Right lung (tissue), 5 donors: Measurements from ENCODE around the gene CA4. TPM values are rescaled to one million over a fixed set of nuclear protein-coding genes. Genes with fewer than 3 reads are reported as not detected.

Experiments used
- DNase-seq, 2 donors: peaks; one replicate each; pipeline ENCODE4 v3.0.0-alpha.2; 2013
- polyA plus RNA-seq, 5 donors: library from polyadenylated mRNA; unstranded; fragments of 120-200 nt; gene quantifications; one replicate each; pipeline versions ENCODE4 v1.2.1 to v1.2.3, GENCODE V29; 2013; ENCODE audit warnings: inconsistent platforms in 1 of 5, low replicate concordance in 1 of 5; ENCODE audit not compliant: insufficient read length in 5 of 5, insufficient read depth in 1 of 5

CA4 gene
- polyA plus RNA-seq, 5 donors, result 42.5 to 60.9 (median 46.9) TPM

DNA sequence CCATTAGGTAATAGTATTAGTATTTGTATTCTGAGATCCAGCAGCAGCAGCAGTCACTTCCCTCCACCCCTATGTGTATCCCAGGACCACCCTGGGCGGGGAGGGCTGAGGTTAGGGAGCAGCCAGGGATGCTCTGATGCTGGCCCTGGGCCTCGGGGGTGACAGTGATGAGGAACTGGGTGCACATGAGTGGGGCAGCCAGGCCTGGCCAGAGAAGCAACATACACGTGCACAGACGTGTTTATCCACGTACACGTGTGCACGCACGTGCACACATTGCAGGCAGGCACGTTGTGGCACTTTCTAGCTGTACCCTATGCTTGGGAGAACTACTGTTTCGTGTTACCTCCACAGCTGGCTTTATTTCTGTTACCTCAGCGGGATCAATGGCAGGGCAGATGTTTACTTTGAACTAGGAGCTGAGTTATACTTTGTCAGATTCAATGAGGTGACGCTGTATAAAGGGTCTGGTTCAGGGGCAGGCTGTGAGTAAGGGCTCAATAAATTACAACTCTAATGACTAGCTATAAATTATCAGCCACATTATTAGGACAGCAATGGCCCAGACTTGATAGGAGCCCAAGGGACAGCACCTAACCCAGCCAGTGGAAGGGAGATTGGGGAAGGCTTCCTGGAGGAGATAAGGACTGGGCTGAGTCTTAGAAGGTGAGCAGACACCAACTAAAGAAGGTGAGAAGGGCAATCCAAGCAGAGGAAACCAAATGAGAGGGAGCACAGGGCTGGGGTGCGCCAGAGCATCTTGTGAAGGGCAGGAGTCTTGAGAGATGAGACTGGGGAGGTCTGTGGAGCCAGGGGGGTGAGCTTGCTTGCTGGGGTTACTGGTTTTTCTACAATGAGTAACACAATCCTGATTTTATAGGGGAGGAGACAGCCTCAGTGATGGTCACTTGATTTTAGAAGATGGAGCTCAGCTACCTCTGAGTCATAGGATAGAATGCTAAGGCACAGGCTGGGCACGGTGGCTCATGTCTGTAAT is 22.4 kb upstream of the CA4 start:
- no peak for DNase-seq

DNA sequence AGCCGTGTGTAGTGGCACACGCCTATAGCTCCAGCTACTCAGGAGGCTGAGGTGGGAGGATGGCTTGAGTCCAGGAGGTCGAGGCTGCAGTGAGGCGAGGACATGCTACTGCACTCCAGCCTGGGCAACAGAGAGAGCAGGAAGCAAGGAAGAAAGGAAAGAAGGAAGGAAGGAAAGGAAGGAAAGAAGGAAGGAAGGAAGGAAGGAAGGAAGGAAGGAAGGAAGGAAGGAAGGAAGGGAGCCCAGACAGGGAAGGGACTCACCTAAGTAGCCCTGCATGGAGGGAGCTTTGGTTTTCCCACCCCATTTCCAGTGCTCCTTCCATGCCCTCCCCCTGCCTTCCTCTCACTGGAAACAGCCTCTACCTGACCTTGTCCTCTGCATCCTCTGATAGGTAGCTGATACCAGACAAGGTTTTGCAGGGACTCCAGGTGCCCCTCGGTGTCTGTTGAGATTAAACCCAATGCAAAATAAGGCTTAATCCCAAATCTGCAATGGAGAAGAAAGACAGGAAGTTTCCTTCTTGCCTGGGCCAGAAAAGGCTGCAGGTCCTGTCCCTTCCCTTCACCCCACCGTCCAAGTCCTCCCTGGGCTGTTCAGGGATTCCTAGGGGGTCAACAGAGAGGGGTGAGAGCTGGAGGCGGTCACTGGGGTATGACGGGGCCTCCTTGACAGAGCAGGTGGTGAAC is 21.5 kb upstream of the CA4 start:
- DNase-seq, result no peak

DNA sequence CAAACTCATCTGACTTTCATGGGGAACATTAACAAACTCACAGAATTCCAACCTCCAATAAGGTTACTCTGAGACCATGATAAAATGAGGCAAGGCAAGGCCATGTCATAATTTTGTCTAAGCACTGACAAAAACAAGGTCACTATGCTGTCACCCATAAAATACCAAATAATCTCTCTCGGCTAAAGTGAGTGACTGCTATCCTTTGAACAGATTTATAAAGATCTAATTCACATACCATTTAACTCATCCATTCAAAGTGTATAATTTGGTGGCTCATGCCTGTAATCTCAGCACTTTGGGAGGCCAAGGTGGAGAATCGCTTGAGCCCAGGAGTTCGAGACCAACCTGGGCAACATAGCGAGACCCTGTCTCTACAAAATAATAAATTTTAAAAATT is 20.6 kb upstream of the CA4 start:
- no peak for DNase-seq

DNA sequence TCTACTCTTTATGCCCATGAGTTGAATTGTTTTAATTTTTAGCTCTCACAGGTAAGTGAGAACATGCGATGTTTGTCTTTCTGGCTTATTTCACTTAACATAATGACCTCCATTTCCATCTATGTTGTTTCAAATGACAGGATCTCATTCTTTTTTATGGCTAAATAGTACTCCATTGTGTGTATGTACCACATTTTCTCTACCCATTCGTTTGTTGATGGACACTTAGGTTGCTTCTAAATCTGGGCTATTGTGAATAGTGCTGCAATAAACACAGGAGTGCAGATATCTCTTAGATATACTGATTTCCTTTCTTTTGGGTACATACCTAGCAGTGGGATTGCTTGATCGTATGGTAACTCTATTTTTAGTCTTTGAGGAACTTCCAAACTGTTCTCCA is 19.3 kb upstream of the CA4 start:
- DNase-seq, result no peak

DNA sequence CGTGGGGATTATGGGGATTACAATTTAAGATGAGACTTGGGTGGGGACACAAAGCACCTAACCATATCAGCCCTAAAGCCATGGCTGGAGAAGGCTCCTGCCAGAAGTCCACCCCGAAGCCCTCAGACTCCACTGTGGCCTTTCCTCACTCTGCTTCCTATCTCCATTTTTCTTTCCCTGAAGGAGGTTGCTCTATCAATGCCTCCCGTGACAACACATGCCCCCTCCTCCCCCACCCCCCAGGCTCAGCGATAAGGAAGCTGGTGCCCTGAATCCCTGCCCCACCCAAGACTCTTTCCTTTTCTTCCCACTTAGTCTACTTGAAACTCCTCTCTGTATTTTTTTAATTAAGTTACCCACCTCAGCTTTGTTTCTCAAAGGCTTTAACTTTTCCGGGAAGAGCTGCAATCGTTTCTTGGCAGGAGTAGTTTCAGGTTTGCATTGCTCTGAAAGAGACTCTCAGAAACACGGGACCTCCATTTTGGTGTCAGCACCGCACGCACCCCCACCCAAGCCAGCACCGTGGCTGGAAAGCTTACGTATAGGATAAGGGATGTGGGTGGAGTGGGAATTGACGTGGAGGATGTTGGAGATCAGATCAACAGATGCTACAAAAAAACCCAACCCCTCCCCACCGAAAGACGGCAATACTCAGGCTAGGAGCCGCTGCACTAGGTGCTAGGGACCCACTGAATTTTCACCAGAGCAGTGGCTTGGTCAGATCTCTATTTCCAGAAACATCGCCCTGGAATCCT is 15.2 kb upstream of the CA4 start:
- no peak for DNase-seq

DNA sequence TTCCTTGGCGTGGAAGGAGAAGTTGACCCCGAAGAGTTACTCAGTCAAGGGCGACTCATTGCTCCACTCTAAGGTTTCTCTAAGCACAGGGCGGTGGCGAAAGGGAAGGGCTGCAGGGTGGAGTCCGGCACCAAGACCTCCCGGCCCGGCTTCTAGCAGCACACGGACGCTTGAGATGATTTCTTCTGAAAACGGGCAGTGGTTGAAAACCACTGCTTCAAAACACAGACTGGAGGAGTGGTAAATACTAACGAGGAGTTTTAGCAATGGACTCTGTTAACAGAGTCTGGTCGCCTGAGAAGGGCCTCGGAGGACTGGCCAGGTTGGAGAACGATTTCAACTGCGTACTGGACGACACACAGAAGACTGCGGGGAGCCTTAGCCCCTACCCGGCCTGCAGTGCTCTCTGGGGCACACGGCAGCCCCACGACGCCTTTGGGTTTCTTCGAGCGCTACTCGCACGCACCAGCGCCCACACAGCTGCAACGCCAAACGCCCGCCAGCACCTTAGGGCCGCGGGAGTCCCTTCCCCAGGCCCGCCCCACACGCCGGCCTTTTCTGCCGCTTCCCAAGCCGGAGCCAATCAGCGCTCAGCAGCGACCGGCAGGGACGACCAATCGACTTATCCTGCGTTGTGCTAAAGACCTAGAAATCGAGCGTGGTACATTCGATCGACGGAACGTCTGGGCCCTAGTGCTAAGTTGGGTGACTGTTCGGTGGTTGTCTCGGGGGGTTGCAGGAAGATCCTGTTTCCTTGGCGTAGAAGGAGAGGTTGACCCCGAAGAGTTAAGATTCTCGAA is 14.4 kb upstream of the CA4 start:
- peak; percentile 72 for DNase-seq

DNA sequence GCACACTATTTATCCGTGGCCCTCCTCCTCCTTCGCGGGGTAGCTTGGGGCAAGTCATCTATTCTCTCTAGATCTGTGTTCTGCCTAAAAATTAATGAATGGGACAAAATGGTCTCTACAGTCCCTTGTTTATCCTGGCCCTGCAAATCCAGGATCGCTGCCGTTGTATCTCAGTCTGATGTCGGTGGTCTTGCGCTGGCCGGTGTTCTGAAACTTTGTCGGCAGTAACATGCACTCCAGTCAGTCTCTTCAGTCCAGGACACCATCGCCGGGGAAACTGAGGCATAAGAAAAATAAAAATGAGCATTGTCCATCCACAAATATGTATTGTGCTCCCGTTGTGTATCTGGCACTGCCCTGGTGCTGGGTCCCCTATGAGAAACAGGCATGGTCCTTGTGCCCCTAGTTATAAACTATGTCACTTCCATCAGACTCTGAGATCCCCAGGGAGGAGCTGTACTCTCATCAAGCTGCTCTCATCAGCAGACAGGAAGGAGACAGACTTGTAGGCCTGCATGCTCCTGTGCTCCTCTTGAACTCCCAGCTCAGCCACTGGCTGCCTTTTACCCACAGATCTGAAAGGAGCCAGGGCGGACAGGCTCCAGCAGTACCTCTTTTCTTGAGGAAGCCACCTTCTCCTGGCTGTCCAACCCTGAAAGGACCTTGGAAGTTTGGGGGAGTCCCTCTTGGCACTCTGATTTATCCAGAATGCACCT is 13.7 kb upstream of the CA4 start:
- DNase-seq, result no peak

DNA sequence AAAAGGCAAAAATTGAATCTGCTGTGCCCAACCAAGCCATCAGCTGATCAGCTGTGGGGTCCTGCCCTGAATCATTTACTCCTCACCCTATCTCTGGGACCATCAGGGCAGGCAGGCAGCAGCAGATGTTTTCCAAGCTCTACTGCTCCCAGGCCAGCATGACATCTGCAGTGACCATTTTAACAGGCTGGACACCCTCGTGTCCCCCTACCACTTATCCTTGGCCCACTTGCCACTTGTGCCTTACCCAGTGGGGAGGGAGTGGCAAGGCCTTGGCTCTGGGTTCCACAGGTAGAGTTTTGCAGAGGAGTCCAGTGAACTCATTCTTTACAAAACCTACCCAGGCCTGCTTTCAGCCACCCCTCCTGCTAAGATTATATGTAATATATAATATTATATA is 12.0 kb upstream of the CA4 start:
- no peak for DNase-seq

DNA sequence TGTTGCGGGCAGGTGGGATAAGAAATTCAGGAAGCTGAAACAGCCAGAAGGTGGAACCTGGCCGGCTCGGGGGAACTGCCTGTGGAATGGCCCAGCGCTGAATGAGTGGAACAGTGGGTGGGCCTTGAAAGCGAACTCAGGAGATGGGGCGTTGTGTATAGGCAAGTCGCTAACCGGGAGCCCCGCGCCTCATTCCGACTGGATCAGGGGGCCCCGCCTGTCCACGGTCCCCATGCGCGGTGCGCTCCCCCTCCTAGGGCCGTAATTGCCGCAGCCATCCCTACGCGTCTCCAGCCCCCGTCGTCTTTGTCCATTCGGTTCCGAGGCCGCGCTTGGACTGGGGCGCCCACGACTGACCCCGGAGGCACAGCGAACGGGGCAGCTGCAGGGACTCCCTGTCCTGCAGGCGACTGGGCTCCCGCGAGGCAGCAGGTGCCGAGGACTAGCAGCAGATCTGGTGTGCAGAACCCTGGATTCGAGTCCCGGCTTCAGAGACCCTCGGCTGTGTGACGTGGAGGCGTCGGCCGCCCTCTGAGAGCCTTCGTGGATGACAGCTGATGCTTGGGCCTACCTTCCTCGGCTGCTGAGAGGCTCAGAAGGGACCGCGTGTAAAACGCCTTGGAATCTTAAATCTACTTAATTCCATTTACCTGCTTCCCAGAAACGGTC is 10.9 kb upstream of the CA4 start:
- no peak for DNase-seq

DNA sequence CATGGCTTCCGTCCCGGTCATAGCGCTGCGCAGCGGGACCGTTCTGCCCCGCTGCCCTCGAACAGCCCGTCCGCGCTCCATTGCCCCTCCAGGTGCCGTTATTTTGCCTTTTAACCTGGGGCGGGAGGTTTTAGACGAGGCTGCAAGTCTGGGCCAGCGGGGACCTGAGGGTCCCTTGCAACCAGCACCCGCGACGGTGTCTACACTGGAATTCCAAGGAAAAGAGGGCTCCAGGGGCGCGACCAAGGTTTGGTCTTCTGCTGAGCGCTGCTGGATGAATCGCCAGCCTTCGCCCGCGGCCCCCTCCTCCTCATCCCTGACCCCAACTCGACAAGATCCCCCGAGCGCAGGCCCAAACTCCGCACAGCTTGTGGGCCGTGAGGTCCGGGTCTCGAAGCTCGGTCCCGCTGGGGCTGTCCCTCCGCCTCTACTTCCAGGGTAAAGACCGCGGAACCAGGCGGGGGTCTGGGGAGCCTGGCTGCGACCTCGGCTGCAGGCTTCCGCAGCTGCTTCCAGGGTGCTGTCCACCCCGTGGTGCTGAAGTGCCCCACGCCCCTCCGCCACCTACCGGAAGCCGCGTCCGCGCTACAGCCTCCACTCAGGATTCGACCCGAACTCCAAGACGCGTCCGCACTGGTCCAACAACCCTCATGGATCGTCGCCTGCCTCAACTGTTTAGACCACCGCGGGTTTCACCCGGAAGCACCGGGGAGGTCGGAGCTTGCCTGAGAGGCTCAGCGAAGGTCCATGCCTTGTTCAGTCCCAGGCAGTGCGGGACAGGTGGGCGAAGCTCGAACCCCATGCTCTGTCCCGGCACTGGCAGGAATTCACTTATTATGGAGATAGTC is 10.1 kb upstream of the CA4 start:
- peak; percentile 60 to 64 for DNase-seq

DNA sequence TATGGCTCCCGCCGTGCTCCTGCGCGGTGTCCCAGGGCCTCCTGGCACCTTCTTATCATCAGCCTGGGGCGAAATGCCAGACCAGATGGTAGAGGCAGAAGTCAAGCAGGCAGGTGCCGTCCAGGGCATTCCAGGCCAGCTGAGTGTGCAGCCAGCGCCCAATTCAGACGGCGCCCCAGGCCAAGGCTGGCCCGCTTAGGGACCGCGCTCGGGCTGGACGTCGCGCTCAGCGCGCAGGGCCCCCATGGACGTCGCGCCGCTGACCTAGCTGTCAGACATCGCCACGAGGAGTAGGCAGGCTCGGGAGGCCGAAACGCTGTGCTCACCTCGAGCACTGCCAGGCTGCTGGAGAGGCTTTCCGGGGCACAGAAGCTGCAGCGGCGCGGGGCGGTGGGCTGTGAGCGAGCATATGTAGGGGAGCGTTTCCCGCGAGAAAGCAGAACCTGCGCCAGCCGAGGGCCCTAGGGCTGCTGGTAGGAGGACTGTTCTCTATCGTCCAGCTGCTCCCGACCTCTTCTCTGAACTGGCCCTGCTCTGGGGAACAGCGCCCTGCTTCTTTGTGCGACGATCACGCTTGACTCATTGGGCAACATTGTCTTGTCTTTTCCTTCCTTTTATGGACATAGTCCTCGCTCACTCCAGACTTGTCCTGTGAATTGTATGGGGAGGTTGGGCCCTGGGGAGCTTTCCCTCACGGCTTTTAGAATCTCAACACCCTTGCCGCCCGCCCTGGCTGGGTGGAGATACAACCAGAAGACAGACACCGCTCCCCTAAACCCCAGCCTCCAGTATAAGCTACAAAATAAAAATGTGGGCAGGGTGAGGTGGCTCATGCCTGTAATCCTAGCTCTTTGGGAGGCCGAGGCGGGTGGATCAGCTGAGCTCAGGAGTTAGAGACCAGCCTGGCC is 8.4 kb upstream of the CA4 start:
- DNase-seq, result no peak

DNA sequence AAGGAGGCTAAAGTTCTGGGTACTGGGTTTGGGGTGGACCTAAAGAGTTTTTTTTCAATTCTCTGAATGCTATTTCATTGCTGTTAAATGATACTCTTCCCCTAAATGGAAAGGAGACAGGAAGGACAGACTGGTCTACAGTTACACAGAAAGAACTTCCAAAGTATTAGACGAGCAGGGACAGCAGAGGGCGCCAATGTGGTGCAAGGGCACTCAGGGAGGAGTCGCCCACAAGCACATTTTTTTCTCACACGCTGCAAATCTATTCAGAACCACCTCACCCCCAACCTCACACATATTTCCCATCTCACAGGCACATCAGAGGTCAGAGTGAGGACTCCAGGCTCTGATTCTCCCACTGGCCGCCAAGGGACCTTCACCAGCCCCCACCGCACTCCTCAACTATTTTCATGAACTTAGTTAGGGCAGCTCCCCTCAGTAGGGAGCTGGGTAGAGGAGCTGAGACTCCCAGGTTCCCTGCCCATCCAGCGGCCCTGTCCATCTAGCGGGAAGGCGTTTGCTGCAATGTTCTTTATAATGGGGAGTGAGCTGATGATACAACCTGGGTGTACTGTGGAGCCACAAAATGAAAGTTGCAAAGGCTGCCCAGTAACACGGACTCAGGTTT is 6.8 kb upstream of the CA4 start:
- peak; percentile 65 to 68 for DNase-seq

DNA sequence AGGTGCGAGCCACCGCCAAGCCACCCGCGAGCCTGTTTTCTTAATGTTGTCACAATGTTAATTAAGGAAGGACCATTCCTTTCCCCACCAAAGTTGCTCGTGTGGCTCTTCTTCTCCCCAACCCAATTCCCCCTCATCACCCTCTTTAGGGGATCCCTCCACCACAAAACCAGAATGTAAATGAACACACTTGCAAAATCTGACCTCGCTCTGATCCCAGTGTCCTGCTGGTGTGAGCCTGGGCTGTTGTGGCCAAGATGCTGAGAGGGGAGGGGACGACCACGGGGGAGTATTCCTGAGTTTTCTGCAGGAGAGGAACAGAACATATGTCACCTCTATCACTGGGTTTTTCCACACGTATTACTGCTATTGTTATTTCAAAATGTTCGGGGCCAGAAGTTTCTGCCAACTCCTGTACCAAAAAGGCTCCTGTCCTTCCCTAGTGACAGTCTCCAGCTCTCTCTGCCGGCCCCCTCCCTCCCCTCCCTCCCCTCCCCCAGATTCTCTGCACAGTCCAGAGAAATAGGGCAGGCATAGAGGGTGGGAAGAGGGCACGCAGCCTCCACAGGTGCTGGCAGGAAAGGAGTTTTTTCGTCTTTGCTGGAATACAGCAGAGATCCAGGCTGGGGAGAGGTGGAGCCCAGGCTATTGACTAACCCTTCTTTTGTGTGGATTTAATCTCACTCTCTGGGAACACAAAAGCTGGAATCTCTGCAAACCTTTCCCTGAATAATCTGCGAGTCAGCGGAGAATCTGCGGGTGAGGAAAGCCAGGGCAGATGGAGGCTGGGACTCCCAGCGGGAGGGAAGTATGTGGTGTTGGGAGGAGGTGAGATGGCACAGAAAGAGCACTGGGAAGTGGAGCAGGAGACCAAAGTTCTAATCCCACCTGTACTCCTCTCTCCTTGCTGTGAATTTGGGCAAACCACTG is 4.5 kb upstream of the CA4 start:
- no peak for DNase-seq

DNA sequence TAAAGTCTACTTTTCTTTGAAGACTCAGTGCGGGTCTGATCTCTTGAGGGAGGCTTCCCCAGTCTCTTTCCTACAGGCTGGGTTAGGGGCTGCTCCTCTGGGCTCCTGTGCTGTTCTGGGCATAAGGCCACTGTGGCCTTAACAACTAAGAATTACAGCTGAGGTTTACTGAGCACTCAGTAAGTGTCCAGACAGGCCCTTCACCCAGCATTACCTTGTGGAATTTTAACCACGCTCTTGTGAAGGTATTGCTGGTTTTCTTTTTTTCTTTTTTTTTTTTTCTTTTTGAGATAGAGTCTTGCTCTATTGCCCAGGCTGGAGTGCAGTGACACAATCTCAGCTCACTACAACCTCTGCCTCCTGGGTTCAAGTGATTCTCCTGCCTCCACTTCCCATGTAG is 3.6 kb upstream of the CA4 start:
- DNase-seq, result no peak

DNA sequence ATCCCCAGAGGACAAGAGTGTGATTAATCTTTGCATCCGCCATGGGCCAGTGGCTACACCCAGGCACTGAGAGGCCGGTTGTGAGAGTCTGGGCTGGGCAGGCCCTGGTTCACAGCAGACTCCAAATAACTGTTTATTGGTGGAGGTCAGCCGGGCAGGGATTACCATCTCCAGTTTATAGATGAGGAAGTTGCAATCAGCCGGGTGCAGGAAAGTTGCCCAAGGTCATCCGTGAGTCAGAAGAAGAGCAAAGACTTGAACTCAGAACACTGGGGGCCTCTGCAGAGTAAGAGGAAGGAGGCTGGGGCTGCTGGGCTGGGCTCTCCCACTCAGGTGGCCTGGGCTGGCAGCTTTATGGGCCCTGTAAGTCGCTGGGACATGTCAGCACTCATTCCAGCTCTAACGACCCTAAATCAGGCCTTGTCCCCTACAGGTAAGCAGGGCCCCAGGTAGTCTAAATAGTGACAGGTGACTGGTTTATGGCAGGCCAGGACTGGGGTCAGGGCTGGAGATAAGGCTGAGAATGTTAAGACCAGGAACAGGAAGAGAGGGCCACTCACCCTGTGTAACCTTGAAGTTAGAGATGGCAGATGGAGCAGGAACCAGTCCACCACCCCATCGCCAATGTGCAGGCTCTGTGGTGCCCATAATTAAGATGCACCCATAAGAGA is 2.1 kb upstream of the CA4 start:
- DNase-seq, result no peak

DNA sequence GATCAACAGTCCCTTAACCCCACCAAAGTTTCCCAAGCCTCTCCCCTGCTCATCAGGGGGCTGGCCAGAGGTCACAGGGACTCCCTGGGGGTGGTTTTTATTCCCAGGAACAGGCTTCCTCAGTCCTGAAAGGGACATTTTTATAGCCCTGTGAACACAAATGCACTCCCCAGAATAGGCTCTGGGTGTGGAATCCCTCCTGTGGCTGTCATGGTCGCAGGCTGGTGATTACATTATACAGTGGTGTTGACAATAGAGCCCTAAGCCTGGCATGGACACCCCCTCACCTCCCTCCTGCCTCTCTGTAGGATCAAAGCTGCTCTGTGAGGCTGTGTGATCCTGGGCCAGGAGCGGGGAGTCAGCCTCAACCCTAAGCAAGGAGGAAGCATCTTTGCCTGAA is 1.4 kb upstream of the CA4 start:
- no peak for DNase-seq
